GM13977 (cell line): ENCODE results near the gene BCAS1.
A peak's percentile ranks its signal among the peaks of the same experiment; 100 is the strongest.

Experiments
- DNase-seq: peaks from one replicate; pipeline ENCODE4 v3.0.0; 2012; ENCODE audit warnings: low spot score
- in situ Hi-C: fragments of 300-500 bp; cut with MboI; formaldehyde crosslinking; loops from one replicate; pipeline ENCODE4 v1.12.0; 2022; ENCODE audit warnings: low sequenced_read_pairs, low pct_unique_long_range_greater_than_20kb, mixed read lengths, inconsistent platforms; ENCODE audit not compliant: unreplicated experiment
- TF ChIP-seq, protein P1 (sequence below): IDR thresholded peaks from 2 replicates; pipeline ENCODE4 v1.5.1; 2012; ENCODE audit warnings: mild to moderate bottlenecking, control low read depth; ENCODE audit not compliant: insufficient read depth; ENCODE audit errors: extremely low read depth, missing control alignments

Gene BCAS1

GRCh38 chr20:53981752-53982437 is 88.5 kb downstream of the BCAS1 start:
- TF ChIP-seq, protein P1, sequence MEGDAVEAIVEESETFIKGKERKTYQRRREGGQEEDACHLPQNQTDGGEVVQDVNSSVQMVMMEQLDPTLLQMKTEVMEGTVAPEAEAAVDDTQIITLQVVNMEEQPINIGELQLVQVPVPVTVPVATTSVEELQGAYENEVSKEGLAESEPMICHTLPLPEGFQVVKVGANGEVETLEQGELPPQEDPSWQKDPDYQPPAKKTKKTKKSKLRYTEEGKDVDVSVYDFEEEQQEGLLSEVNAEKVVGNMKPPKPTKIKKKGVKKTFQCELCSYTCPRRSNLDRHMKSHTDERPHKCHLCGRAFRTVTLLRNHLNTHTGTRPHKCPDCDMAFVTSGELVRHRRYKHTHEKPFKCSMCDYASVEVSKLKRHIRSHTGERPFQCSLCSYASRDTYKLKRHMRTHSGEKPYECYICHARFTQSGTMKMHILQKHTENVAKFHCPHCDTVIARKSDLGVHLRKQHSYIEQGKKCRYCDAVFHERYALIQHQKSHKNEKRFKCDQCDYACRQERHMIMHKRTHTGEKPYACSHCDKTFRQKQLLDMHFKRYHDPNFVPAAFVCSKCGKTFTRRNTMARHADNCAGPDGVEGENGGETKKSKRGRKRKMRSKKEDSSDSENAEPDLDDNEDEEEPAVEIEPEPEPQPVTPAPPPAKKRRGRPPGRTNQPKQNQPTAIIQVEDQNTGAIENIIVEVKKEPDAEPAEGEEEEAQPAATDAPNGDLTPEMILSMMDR, result no peak
- DNase-seq, result peak; percentile 9
- in situ Hi-C loops, result no loop called here

- DNase-seq, result no peak
- TF ChIP-seq, protein P1, result no peak
- in situ Hi-C loops, result no loop called here
Measured at GRCh38 chr20:53981130-53981529, 89.3 kb downstream of the BCAS1 start.

GRCh38 chr20:53980031-53980465 is 90.3 kb downstream of the BCAS1 start:
- no peak for DNase-seq
- TF ChIP-seq, protein P1, result no peak
- in situ Hi-C loops, result no loop called here

DNA sequence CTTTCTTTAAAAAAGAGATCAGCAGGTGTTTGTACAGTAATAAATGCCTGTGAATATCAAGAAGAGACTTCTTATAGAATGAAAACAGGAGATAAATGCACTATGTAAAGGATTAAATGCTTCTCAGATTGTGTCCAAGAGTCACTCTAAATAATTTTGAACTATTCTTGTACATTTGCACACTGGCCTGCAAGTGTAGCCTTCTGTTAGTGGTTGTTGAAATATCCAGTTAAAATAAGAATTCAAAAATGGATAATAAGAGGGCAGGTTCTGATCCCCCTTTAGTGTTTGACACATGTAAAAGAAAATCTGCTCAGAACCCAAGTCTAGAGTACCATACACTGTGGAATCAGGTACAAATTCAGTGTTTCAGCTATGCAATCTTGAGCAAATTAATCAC is 91.9 kb downstream of the BCAS1 start:
- DNase-seq, result no peak
- in situ Hi-C loops, result no loop called here
- TF ChIP-seq, protein P1, result no peak

DNA sequence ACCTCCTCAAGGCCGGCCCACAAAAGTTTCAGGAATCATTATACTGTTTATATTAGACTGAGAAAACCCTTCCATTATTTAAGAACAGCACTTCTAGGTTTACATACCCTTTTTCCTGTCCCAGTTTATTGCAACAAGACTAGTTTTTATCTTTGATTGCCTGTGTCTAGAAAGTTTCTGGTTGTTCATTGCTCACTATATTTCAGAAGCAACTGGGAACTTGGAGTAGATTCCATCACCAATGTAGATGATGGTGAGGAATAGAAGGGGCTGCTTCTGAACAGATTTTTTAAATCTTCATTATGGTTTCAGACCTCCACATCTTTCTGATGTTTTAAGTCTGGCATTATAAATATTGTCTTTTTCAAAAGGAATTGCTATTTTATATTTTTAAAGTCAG is 93.0 kb downstream of the BCAS1 start:
- no peak for DNase-seq
- in situ Hi-C loops, result no loop called here

DNA sequence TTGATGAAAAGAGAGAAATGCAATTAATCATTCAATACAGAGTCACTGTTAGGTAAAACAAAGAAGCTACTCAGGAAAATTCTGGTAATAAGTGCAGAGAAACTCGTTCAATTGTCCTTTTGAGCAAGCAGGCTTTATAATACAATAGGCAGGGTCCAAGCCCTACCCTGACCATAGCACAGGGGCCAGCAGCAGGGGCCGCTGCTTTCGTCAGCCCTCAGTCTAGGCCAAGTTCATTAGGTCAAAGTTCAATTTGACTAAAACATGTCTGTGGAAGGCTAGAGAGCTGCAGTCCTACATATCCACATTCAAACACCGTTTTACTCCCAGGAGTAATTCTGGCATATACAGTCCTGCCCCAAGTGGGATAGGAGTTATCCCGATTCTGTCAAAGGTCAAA is 94.6 kb downstream of the BCAS1 start:
- DNase-seq, result no peak
- in situ Hi-C loops, result no loop called here
- TF ChIP-seq, protein P1, result no peak

More for the DNA sequence above, 93.0 kb downstream of the BCAS1 start:
- TF ChIP-seq, protein P1, result no peak
